IMR-90 (cell line): ENCODE data around the gene INPP5B. TPM values are rescaled to one million over a fixed set of nuclear protein-coding genes. Genes with fewer than 3 reads are reported as not detected.

Experiments used
- ATAC-seq: fragments of 200-7000 bp; cut with Tn5 transposase; 2 replicates; pipeline ENCODE4 v1.9.1; 2020; ENCODE audit warnings: low read depth, mild to moderate bottlenecking, moderate library complexity
- BruUV-seq: library from RNA; stranded (reverse); fragments of 400-500 nt; replicated peaks from 2 replicates; lab custom pipeline; 2021; lab: Mats Ljungman, UMichigan
- CTCF ChIA-PET: fragments of 300-600 bp; formaldehyde crosslinking; extraction: SDS; loops from one replicate; lab custom pipeline; 2021; ENCODE audit warnings: antibody characterized with exemption; lab: Yijun Ruan, JAX
- POLR2A ChIA-PET: fragments of 300-600 bp; sonication (Branson Sonifier 250); formaldehyde crosslinking; loops from one replicate; lab custom pipeline; 2022; ENCODE audit warnings: antibody characterized with exemption; ENCODE audit not compliant: unreplicated experiment; lab: Charles Lee
- DNase-seq: peaks from one replicate; pipeline ENCODE4 v3.0.0; 2013
- H2AFZ ChIP-seq: replicated peaks from 2 replicates; pipeline ENCODE3; 2013; ENCODE audit warnings: low read length, mild to moderate bottlenecking; ENCODE audit not compliant: poor library complexity
- H2AK5ac ChIP-seq: 2 replicates; pipeline ENCODE4 v1.6.1; 2013; ENCODE audit warnings: low read depth, low read length, inconsistent platforms
- H2AK9ac ChIP-seq: replicated peaks from 2 replicates; pipeline ENCODE3; 2013; ENCODE audit warnings: mild to moderate bottlenecking, low read depth, low read length, moderate library complexity; ENCODE audit not compliant: poor library complexity
- H2BK120ac ChIP-seq: 2 replicates; pipeline ENCODE4 v1.6.1; 2013; ENCODE audit warnings: low read depth, low read length, inconsistent platforms
- H2BK15ac ChIP-seq: 3 replicates; pipeline ENCODE4 v1.6.1; 2013; ENCODE audit warnings: low read depth, low read length, inconsistent platforms
- H2BK20ac ChIP-seq: 2 replicates; pipeline ENCODE4 v1.6.1; 2013; ENCODE audit warnings: low read depth, mild to moderate bottlenecking, inconsistent platforms, low read length, moderate library complexity
- H2BK5ac ChIP-seq: 2 replicates; pipeline ENCODE4 v1.6.1; 2013; ENCODE audit warnings: mild to moderate bottlenecking, low read depth, low read length, inconsistent platforms; ENCODE audit not compliant: poor library complexity, severe bottlenecking
- H3K14ac ChIP-seq: replicated peaks from 2 replicates; pipeline ENCODE4 v1.6.1; 2013; ENCODE audit warnings: low read depth, low read length, inconsistent platforms
- H3K18ac ChIP-seq: 2 replicates; pipeline ENCODE4 v1.6.1; 2013; ENCODE audit warnings: low read depth, low read length, control low read depth
- H3K23ac ChIP-seq: 2 replicates; pipeline ENCODE4 v1.6.1; 2013; ENCODE audit warnings: low read depth, low read length, inconsistent platforms
- H3K27ac ChIP-seq: 2 replicates; pipeline ENCODE4 v1.5.1; 2013; ENCODE audit warnings: mild to moderate bottlenecking, control low read depth, low read length; ENCODE audit not compliant: insufficient read depth
- H3K27me3 ChIP-seq: 2 replicates; pipeline ENCODE4 v1.6.1; 2013; ENCODE audit warnings: low read length; ENCODE audit not compliant: control insufficient read depth, insufficient read depth
- H3K36me3 ChIP-seq: 2 replicates; pipeline ENCODE4 v1.6.1; 2013; ENCODE audit warnings: low read length, mixed read lengths; ENCODE audit not compliant: control insufficient read depth, insufficient read depth
- H3K4ac ChIP-seq: 2 replicates; pipeline ENCODE4 v1.6.1; 2013; ENCODE audit warnings: low read depth, low read length, inconsistent platforms
- H3K4me1 ChIP-seq: 2 replicates; pipeline ENCODE4 v1.6.1; 2013; ENCODE audit warnings: low read length, mixed read lengths; ENCODE audit not compliant: control insufficient read depth, insufficient read depth
- H3K4me2 ChIP-seq: 2 replicates; pipeline ENCODE4 v1.6.1; 2013; ENCODE audit warnings: low read depth, mild to moderate bottlenecking, control low read depth, low read length, moderate library complexity
- H3K4me3 ChIP-seq: 2 replicates; pipeline ENCODE4 v1.5.1; 2013; ENCODE audit warnings: low read depth, mild to moderate bottlenecking, control low read depth, low read length, moderate library complexity; ENCODE audit not compliant: insufficient read depth
- H3K56ac ChIP-seq: 2 replicates; pipeline ENCODE4 v1.6.1; 2013; ENCODE audit warnings: low read length, inconsistent platforms; ENCODE audit not compliant: insufficient read depth; ENCODE audit errors: extremely low read depth
- H3K79me1 ChIP-seq, 2 experiments: 2 replicates each; pipeline ENCODE4 v1.6.1; 2013; ENCODE audit warnings: low read length in 2 of 2, inconsistent platforms in 1 of 2, low read depth in 1 of 2
- H3K9ac ChIP-seq: 2 replicates; pipeline ENCODE4 v1.6.1; 2013; ENCODE audit warnings: low read depth, low read length, control low read depth
- H3K9me1 ChIP-seq: 2 replicates; pipeline ENCODE4 v1.6.1; 2013; ENCODE audit warnings: low read length, inconsistent platforms; ENCODE audit not compliant: insufficient read depth
- H3K9me3 ChIP-seq: 2 replicates; pipeline ENCODE4 v1.6.1; 2013; ENCODE audit warnings: low read length; ENCODE audit not compliant: control insufficient read depth, insufficient read depth
- H4K20me1 ChIP-seq: 2 replicates; pipeline ENCODE4 v1.6.1; 2013; ENCODE audit warnings: low read length, inconsistent platforms; ENCODE audit not compliant: insufficient read depth
- H4K5ac ChIP-seq: 2 replicates; pipeline ENCODE4 v1.6.1; 2013; ENCODE audit warnings: mild to moderate bottlenecking, low read depth, low read length, control low read depth
- H4K8ac ChIP-seq, 2 experiments: 2 replicates each; pipeline ENCODE4 v1.6.1; 2013; ENCODE audit warnings: low read depth in 2 of 2, low read length in 2 of 2, control low read depth in 1 of 2, inconsistent platforms in 1 of 2
- H4K91ac ChIP-seq: 2 replicates; pipeline ENCODE4 v1.6.1; 2013; ENCODE audit warnings: low read depth, low read length, inconsistent platforms; ENCODE audit not compliant: insufficient read depth
- MAZ ChIP-seq: IDR thresholded peaks from 2 replicates; pipeline ENCODE4 v1.6.1; 2012; ENCODE audit warnings: low read depth, mild to moderate bottlenecking, low read length, improper control_type of control experiment, moderate library complexity, borderline replicate concordance
- dilution Hi-C: fragments of 300-500 bp; cut with HindIII; formaldehyde crosslinking; loops from one replicate; pipeline ENCODE4 v1.14.3; 2018; ENCODE audit warnings: low sequenced_read_pairs; ENCODE audit not compliant: unreplicated experiment
- in situ Hi-C: fragments of 300-500 bp; cut with MboI; formaldehyde crosslinking; loops from 3 replicates; pipeline ENCODE4 v1.14.3; 2019; ENCODE audit warnings: low sequenced_read_pairs, inconsistent platforms, mixed read lengths
- intact Hi-C: fragments of 100-400 bp; cut with micrococcal nuclease; formaldehyde crosslinking; loops from 2 replicates; pipeline ENCODE4 v1.10.0; 2022
- polyA plus RNA-seq, 3 experiments: library from polyadenylated mRNA; depleted of rRNA; stranded (reverse); fragments of >200 nt; gene quantifications; 2 replicates each; pipeline ENCODE4 v1.2.3, GENCODE V29; 2012; ENCODE audit warnings: low replicate concordance in 1 of 3
- total RNA-seq: library from RNA; depleted of rRNA; stranded (reverse); fragments of >200 nt; gene quantifications from 2 replicates; pipeline ENCODE4 v1.2.3, GENCODE V29; 2012
- TF ChIP-seq, protein P1 (sequence below): fragments of 150-350 bp; IDR thresholded peaks from 2 replicates; pipeline ENCODE4 v1.6.1; 2017; ENCODE audit warnings: mild to moderate bottlenecking, antibody characterized with exemption, low read length, low read depth

INPP5B gene
- total and polyA plus RNA-seq, 2 of the 4 experiments (the other 2 are of a cell fraction) = 9.4 to 20.4 TPM

DNA sequence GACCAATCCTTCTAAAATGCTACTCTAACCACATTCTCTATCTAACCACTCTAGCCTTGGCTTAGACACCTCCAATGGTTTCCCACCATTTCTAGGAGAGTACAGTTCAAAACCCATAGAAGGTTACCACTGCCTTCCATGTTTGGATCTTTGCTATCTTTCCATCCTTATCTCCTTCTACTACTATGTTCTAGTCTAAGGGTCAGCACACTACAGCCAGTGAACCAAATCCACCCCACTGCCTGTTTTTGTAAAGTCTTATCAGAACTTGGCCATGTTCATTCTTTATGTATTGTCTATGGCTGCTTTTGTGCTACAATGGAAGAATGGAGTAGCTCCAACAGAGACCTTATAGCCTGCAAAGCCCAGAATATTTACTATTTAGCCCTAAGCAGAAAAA is 93.7 kb downstream of the INPP5B start:
- no peak overlapping the region for H3K18ac ChIP-seq
- H4K8ac ChIP-seq = no peak overlapping the region
- ChIA-PET POLR2A (no interaction called here), CTCF (no interaction called here)
- peaks cover 7% of the 10 kb centered on the region for H3K9me1 ChIP-seq
- H4K20me1 ChIP-seq = peaks cover 21% of the 10 kb centered on the region; the same call in 1 of the 2 replicates
- no peak overlapping the region for H4K91ac ChIP-seq
- no peak overlapping the region for H2BK120ac ChIP-seq
- peaks cover 42 to 70% of the 10 kb centered on the region in 2 experiments for H3K79me1 ChIP-seq
- no peak overlapping the region for H3K4me2 ChIP-seq
- no peak overlapping the region for H2AK5ac ChIP-seq
- H2BK15ac ChIP-seq = no peak overlapping the region
- H3K14ac ChIP-seq = no peak overlapping the region
- H3K9ac ChIP-seq = no peak overlapping the region
- H3K27ac ChIP-seq = no peak overlapping the region
- no peak overlapping the region for H2AK9ac ChIP-seq
- peaks cover 4% of the 10 kb centered on the region; the same call in 1 of the 2 replicates for H3K4me1 ChIP-seq
- H2BK5ac ChIP-seq = no peak overlapping the region
- H3K4me3 ChIP-seq = no peak overlapping the region
- intact Hi-C loops = no loop called here
- in situ Hi-C loops = no loop called here
- no peak for TF ChIP-seq MAZ
- TF ChIP-seq, protein P1, sequence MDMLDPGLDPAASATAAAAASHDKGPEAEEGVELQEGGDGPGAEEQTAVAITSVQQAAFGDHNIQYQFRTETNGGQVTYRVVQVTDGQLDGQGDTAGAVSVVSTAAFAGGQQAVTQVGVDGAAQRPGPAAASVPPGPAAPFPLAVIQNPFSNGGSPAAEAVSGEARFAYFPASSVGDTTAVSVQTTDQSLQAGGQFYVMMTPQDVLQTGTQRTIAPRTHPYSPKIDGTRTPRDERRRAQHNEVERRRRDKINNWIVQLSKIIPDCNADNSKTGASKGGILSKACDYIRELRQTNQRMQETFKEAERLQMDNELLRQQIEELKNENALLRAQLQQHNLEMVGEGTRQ = no peak
- no peak overlapping the region for H4K5ac ChIP-seq
- DNase-seq (no peak), ATAC-seq (no peak)
- H2BK20ac ChIP-seq = no peak overlapping the region
- no peak overlapping the region for H3K23ac ChIP-seq
- dilution Hi-C loops = no loop called here
- no peak overlapping the region for H3K4ac ChIP-seq
- H2AFZ ChIP-seq = no peak overlapping the region
- H3K9me3 ChIP-seq = no peaks in the 10 kb centered on the region
- H3K36me3 ChIP-seq = peaks cover 12% of the 10 kb centered on the region
- no TSS peak for BruUV-seq
- H3K27me3 ChIP-seq = no peaks in the 10 kb centered on the region
- no peak overlapping the region for H3K56ac ChIP-seq
